ENCODE results near the gene CDC42EP5. TPM values are rescaled to one million over a fixed set of nuclear protein-coding genes. Genes with fewer than 3 reads are reported as not detected.

Gene CDC42EP5
- total RNA-seq, 1 donor from 2014 or later, result not detected

DNA sequence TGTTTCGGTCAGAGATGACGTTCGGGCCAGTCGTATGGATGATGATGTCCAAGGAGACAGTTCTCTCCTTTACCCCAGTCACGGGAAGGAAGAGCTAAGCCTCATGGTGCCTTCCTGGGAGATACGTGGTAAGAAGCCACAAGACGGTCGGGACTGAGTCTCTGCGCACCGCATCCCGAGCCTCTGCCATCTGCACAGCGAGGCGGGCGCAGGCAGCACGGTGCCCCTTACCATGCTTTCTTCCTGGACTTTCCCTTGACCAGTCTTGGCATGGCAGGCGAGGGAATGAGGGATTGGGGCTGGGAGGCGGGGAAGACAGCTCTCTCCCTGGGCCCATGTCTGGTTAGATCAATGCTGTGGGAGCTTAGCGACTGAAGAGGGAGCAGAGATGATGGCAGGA is 19.5 kb upstream of the CDC42EP5 start:
- intact Hi-C loops (cut with micrococcal nuclease), result no loop called here

GRCh38 chr19:54489766-54490165 is 16.7 kb upstream of the CDC42EP5 start:
- Mint-ChIP-seq H3K9me3 (no peaks in the 10 kb centered on the region), H3K4me1 (peaks cover 11% of the 10 kb centered on the region), H3K36me3 (ENCODE audit: low read depth) (no peaks in the 10 kb centered on the region), H3K27ac (no peak overlapping the region), H3K4me3 (no peak overlapping the region), H3K27me3 (peaks cover 32% of the 10 kb centered on the region)
- ATAC-seq (ENCODE audit: low read depth) (no peak), DNase-seq (no peak)
- no peak for TF ChIP-seq CTCF (IDR thresholded peaks at IDR 0.05)
- intact Hi-C loops (cut with micrococcal nuclease), result no loop called here
- CTCF ChIA-PET, result no interaction called here
- POLR2A ChIA-PET, result no interaction called here

More for the DNA sequence above, 19.5 kb upstream of the CDC42EP5 start:
- no peak for ATAC-seq (ENCODE audit: low read depth)
- POLR2A ChIA-PET, result no interaction called here
- H3K9me3 Mint-ChIP-seq, result no peaks in the 10 kb centered on the region
- H3K4me3 Mint-ChIP-seq, result no peak overlapping the region
- TF ChIP-seq CTCF (IDR thresholded peaks at IDR 0.05), result no peak
- CTCF ChIA-PET, result no interaction called here
- H3K27ac Mint-ChIP-seq, result no peak overlapping the region
- peaks cover 37% of the 10 kb centered on the region for H3K27me3 Mint-ChIP-seq
- peaks cover 8% of the 10 kb centered on the region for H3K4me1 Mint-ChIP-seq
- no peak for DNase-seq
- H3K36me3 Mint-ChIP-seq (ENCODE audit: low read depth), result no peaks in the 10 kb centered on the region

- H3K27ac Mint-ChIP-seq, result no peak overlapping the region
- no peak overlapping the region for H3K4me3 Mint-ChIP-seq
- H3K27me3 Mint-ChIP-seq, result peaks cover 34% of the 10 kb centered on the region
- no peak for ATAC-seq (ENCODE audit: low read depth)
- peaks cover 11% of the 10 kb centered on the region for H3K4me1 Mint-ChIP-seq
- DNase-seq, result no peak
- intact Hi-C loops (cut with micrococcal nuclease), result no loop called here
- no peaks in the 10 kb centered on the region for H3K9me3 Mint-ChIP-seq
- H3K36me3 Mint-ChIP-seq (ENCODE audit: low read depth), result no peaks in the 10 kb centered on the region
- CTCF ChIA-PET, result no interaction called here
- no peak for TF ChIP-seq CTCF (IDR thresholded peaks at IDR 0.05)
- POLR2A ChIA-PET, result no interaction called here
Measured at GRCh38 chr19:54489341-54489740, 16.2 kb upstream of the CDC42EP5 start.

DNA sequence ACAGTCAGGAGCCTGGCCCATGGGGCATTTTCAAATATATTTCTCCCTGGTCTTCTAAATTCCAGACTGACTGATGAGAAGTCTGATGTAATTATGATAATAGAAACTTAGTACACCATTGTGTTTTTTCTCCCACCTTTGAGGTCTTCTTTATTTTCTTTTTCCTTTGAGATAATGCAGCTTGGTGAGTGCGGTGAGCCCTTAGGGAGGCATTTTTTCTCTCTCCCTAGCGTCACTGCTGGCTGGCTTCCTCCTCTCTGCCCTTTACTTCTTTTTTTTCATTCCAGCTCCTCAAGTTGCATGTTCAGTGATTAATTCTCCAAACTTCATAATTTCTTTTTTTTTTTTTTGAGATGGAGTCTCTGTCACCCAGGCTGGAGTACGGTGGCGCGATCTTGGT is 12.8 kb upstream of the CDC42EP5 start:
- H3K4me3 Mint-ChIP-seq, result no peak overlapping the region
- POLR2A ChIA-PET, result interaction anchor here (0.7 kb wide), 1 partner anchor 12 kb away, joined by 3 read pairs; no protein-coding TSS in a partner anchor
- intact Hi-C loops (cut with micrococcal nuclease), result no loop called here
- DNase-seq (no peak), ATAC-seq (ENCODE audit: low read depth) (no peak)
- H3K4me1 Mint-ChIP-seq, result peaks cover 17% of the 10 kb centered on the region
- H3K9me3 Mint-ChIP-seq, result no peaks in the 10 kb centered on the region
- no peak overlapping the region for H3K27ac Mint-ChIP-seq
- H3K27me3 Mint-ChIP-seq, result peaks cover 21% of the 10 kb centered on the region
- no peaks in the 10 kb centered on the region for H3K36me3 Mint-ChIP-seq (ENCODE audit: low read depth)
- CTCF ChIA-PET, result interaction anchor here (0.6 to 1.0 kb wide), 3 partner anchors 147 to 191 kb away, joined by 3 to 4 read pairs (median 3); no protein-coding TSS in a partner anchor
- TF ChIP-seq CTCF (IDR thresholded peaks at IDR 0.05), result no peak

GRCh38 chr19:54484451-54484850 is 11.4 kb upstream of the CDC42EP5 start:
- H3K4me1 Mint-ChIP-seq, result peaks cover 19% of the 10 kb centered on the region
- POLR2A ChIA-PET, result no interaction called here

More at GRCh38 chr19:54484451-54484850, 11.4 kb upstream of the CDC42EP5 start:
- DNase-seq, result no peak
- H3K27me3 Mint-ChIP-seq, result peaks cover 20% of the 10 kb centered on the region
- TF ChIP-seq CTCF (IDR thresholded peaks at IDR 0.05), result no peak
- no peaks in the 10 kb centered on the region for H3K36me3 Mint-ChIP-seq (ENCODE audit: low read depth)
- no peak for ATAC-seq (ENCODE audit: low read depth)
- CTCF ChIA-PET, result no interaction called here
- intact Hi-C loops (cut with micrococcal nuclease), result no loop called here
- H3K4me3 Mint-ChIP-seq, result no peak overlapping the region
- no peaks in the 10 kb centered on the region for H3K9me3 Mint-ChIP-seq
- no peak overlapping the region for H3K27ac Mint-ChIP-seq
